ENCODE measurements around the gene PRMT1. TPM values are rescaled to one million over a fixed set of nuclear protein-coding genes. Genes with fewer than 3 reads are reported as not detected.

Gene PRMT1
- total and polyA plus RNA-seq, 9 of the 15 experiments (the other 6 are each of a cell fraction or from before 2014, with no cell fraction given): 13.3 to 464 (median 326) TPM

DNA sequence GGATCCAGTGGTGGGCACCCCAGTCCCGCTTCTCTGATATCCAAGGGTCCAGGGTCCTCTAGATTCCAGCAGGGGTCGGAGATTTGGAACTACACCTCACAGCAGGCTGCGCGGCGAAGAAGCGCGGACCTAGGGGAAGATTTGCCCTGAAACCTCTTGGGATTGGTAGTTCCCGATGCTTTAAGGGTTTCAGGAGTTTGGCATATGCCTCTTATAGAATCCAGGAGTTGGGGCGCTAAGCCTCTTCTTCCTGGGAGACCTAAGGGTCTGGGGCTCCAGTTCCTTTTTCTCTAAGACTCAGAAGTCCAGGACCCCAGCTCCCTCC, 11.0 kb upstream of the PRMT1 start (continued):
- TF ChIP-seq RCOR1 (IDR thresholded peaks at IDR 0.05; ENCODE audit: borderline replicate concordance in 1 of 2, low read depth in 2 of 2, low read length in 2 of 2) (no peak), NR3C1 (CRISPR knock-in tag; IDR thresholded peaks at IDR 0.05) (no peak), ZNF589 (CRISPR knock-in tag; IDR thresholded peaks at IDR 0.05; ENCODE audit: low read depth) (no peak), STAG1 (CRISPR knock-in tag; IDR thresholded peaks at IDR 0.05; ENCODE audit: borderline replicate concordance) (no peak), JUND (IDR thresholded peaks at IDR 0.05; ENCODE audit: borderline replicate concordance, low read depth, low read length) (no peak), JUND (tag; IDR thresholded peaks at IDR 0.05; ENCODE audit: borderline replicate concordance, low read depth, low read length) (no peak), HOXB6 (CRISPR knock-in tag; IDR thresholded peaks at IDR 0.05; ENCODE audit: borderline replicate concordance) (no peak), NR2C2 (CRISPR knock-in tag; IDR thresholded peaks at IDR 0.05) (no peak), NR2C2 (tag; IDR thresholded peaks at IDR 0.05) (peak; percentile 15; the same call in 1 of the 2 replicates), ZNF507 (tag; conservative IDR thresholded peaks at IDR 0.05) (no peak), KAT8 (IDR thresholded peaks at IDR 0.05; ENCODE audit: low read depth) (no peak), POLR2H (tag; IDR thresholded peaks at IDR 0.05; ENCODE audit: low read depth) (no peak), TEAD2 (tag; IDR thresholded peaks at IDR 0.05) (0 out of 2 replicates have a peak, but pooled peaks have one; percentile 47), FUS (optimal IDR thresholded peaks at IDR 0.05; ENCODE audit: low read depth, low read length) (no peak), ZNF263 (CRISPR knock-in tag; IDR thresholded peaks at IDR 0.05; ENCODE audit: borderline replicate concordance) (no peak), NR1H2 (CRISPR knock-in tag; IDR thresholded peaks at IDR 0.05) (no peak), ZNF24 (IDR thresholded peaks at IDR 0.05) (peak; percentile 65; the same call in 1 of the 2 replicates), HNRNPK (IDR thresholded peaks at IDR 0.05; ENCODE audit: low read depth, low read length, poor library complexity, severe bottlenecking) (no peak), OTX1 (CRISPR knock-in tag; IDR thresholded peaks at IDR 0.05) (no peak), SP1 (CRISPR knock-in tag; IDR thresholded peaks at IDR 0.05) (no peak), ZNF57 (CRISPR knock-in tag; IDR thresholded peaks at IDR 0.05) (no peak), BRD9 (IDR thresholded peaks at IDR 0.05; ENCODE audit: low read depth, partially characterized antibody) (peak; percentile 20), ETS1 (conservative IDR thresholded peaks at IDR 0.05; ENCODE audit: control insufficient read depth, low read depth, low read length) (peak; percentile 67; the same call in 1 of the 2 replicates), YY1 (IDR thresholded peaks at IDR 0.05; ENCODE audit: borderline replicate concordance in 1 of 3, control insufficient read depth in 1 of 3, extremely low read depth in 1 of 3, insufficient read depth in 3 of 3, insufficient read length in 1 of 3, insufficient replicate concordance in 2 of 3, low read depth in 1 of 3, low read length in 2 of 3) (no peak), RBM39 (optimal IDR thresholded peaks at IDR 0.05; ENCODE audit: low read depth, low read length) (no peak)
- TF ChIP-seq, protein P1, sequence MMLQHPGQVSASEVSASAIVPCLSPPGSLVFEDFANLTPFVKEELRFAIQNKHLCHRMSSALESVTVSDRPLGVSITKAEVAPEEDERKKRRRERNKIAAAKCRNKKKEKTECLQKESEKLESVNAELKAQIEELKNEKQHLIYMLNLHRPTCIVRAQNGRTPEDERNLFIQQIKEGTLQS (IDR thresholded peaks at IDR 0.05): no peak
- TF ChIP-seq, protein P1 (CRISPR knock-in tag; conservative IDR thresholded peaks at IDR 0.05): 0 out of 2 replicates have a peak, but pooled peaks have one; percentile 16
- TF ChIP-seq, protein P2, sequence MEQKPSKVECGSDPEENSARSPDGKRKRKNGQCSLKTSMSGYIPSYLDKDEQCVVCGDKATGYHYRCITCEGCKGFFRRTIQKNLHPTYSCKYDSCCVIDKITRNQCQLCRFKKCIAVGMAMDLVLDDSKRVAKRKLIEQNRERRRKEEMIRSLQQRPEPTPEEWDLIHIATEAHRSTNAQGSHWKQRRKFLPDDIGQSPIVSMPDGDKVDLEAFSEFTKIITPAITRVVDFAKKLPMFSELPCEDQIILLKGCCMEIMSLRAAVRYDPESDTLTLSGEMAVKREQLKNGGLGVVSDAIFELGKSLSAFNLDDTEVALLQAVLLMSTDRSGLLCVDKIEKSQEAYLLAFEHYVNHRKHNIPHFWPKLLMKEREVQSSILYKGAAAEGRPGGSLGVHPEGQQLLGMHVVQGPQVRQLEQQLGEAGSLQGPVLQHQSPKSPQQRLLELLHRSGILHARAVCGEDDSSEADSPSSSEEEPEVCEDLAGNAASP (IDR thresholded peaks at IDR 0.05): no peak
